IPS DF 19.7 (cell line): ENCODE measurements around the gene SNX27.
"Not testable (repeated sequence)": the region's sequence is repeated elsewhere in the genome, so short reads cannot be mapped to it uniquely, and the experiment has no call there.

ENCODE experiments used
- DNase-seq: peaks from one replicate; pipeline ENCODE4 v3.0.0-alpha.2; 2013; ENCODE audit warnings: low read depth, low spot score

SNX27 gene

DNA sequence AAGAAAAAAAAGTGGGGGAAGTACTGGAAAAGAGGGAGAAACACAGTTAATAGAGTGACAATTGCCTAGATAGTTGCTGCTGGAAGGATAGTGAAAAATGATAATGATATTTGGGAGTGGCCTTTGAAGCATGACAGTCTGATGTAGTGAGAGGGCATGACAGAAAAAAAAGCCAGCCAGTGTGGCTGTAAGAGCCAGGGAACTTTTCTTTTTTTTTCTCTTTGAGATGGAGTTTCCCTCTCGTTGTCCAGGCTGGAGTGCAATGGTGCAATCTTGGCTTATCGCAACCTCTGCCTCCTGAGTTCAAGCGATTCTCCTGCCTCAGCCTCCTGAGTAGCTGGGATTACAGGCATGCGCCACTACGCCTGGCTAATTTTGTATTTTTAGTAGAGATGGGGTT, 9.3 kb upstream of the SNX27 start:
- not testable (repeated sequence) for DNase-seq

DNA sequence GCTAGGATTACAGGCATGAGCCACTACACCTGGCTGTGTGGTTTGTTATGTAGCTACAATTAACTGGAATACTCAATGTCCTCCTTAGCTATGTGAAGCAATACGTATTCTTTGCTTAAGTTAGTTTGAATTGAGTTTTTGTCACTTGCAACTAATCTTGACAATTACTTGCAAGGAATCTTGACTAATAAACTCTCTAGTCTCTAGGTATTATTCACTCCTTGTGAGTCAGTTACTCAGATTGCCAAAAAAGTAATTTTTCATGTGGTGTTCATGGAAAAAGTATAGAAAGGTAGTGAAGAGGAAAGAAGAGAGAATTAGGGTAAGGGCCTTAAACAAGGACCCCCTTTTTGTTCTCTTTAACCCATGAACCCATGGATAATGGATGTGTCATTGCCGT, 7.6 kb upstream of the SNX27 start:
- no peak for DNase-seq

DNA sequence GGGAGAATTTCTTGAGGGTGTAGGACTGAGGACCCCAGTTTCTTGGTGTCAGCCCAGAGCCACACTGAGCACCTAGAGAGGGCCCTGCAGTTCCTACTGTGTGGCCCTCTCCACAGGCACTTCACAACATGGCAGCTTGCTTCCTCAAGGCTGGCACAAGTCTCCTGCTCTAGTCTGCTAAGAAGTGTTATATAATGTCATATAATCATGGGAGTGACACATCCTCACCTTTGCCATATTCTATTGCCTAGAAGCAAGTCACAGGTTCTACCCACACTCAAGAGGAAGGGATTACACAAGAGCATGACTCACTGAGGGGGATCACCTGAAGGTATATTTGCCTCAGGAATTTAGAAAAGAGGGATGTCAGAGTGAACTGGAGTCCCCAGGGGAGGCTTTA, 5.5 kb upstream of the SNX27 start:
- no peak for DNase-seq

DNA sequence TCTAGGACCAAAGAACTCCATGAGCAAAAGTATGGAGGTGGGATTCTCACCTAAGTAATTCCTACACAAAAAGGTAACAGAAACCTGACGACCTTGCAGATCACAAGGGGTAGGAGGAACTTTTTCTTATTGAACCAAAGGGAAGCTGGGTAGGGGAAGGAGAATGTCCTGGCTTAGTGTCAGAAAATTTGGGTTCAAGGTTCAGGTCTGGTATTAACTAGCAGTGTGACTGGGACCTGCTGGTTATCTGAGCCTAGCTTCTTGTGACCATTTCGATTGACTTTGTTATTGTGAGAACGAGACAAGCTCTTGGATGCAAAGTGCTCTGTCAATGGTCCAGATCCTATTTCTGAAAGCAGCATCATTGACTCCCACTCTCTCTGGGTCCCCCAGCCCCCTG, 5.0 kb upstream of the SNX27 start:
- DNase-seq = no peak

DNA sequence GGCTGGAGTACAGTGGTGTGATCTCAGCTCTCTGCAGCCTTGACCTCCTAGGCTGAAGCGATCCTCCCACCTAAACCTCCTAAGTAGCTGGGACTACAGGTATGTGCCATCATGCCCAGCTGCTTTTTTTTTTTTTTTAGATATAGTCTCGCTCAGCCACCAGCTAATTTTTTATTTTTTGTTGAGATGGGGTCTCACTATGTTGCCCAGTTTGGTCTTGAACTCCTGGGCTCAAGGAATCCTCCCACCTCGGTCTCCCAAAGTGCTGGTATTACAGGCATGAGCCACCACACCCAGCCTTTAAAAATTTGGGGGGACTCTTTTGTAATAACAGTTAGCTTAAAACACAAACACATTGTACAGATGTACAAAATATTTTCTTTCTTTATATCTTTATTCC, 1.7 kb upstream of the SNX27 start:
- no peak for DNase-seq

DNA sequence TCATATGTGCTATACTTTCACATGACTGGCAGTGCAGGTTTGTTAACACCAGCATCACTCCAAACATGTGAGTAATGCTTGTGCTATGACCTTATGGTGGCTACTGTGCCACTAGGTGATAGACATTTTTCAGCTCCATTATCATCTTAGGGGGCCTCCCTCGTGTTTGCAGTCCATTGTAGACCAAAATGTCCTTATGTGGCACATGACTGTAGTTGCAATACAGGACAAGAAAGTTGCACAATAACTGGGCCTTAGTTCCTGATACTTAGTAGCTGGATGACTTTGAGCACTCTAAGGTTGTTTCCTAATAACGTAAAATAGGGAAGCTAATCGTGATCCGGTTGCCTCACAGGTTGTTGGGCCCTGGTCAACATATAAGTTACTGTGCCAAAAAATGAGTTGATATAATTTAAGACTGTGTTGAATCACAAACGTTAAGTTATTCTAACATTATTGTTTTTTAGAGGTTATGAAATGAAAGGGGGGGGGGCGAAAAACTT, 511 bp upstream of the SNX27 start:
- no peak for DNase-seq

DNA sequence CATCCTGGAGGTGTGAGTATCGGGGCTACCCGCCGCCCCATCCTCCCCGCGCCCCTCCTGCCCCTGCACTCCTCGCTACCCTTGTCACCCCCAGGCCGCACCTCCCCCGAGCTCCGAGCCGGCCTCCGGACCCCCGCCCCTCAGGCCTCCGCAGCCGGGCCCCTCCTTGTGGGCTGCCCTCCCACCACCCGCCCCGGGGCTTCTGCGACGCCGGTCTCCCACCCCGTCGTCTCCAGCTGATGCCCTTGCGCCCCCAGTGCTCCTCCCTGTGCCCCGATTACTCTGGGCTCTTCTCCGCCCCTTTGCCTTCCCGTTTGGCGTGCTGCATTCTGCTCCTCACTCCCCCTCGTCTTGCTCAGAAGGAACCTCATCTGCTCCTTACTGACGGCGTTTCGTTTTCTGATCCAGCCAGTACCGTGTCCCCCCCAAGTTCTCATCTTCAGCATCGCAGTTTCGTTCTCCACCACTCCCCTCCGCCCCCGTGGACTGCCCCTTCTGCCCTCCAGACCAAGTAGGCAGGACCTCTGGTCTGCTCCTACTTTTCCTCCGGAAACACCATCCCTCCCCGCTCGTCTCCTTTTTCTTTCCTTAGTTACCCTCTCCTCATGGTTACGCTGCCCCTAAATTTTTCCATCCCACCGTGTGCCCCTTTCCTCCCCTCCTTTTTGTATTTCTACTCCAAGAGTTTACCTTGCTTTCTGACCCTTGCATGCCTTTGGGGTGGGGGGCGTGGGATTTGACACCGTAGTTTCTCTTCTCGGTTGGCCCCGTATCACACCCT, 841 bp downstream of the SNX27 start:
- DNase-seq = no peak

DNA sequence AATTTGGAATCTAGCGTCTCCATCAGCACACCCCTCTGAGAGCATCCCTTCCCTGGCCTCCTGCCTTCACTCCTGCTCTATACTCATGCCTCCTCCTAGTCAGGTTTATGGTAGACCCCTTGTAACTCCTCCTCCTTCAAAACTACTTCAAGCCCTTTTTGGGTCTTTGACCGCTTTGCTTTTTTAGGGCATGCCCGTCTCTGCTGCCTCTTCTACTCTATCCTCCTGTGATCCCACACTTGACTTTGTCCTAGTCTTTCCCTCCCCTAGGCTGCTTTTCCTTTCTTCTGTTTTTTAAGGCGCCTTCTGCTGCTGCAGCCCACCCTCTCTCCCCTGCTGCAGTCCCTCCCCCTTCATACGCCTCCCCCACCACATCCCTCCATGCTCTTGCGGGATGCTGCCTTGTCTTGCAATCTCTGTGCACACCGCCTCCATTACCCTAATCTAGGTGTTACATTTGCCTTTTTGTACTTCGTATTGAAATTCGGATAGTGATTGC, 1.5 kb downstream of the SNX27 start:
- no peak for DNase-seq

DNA sequence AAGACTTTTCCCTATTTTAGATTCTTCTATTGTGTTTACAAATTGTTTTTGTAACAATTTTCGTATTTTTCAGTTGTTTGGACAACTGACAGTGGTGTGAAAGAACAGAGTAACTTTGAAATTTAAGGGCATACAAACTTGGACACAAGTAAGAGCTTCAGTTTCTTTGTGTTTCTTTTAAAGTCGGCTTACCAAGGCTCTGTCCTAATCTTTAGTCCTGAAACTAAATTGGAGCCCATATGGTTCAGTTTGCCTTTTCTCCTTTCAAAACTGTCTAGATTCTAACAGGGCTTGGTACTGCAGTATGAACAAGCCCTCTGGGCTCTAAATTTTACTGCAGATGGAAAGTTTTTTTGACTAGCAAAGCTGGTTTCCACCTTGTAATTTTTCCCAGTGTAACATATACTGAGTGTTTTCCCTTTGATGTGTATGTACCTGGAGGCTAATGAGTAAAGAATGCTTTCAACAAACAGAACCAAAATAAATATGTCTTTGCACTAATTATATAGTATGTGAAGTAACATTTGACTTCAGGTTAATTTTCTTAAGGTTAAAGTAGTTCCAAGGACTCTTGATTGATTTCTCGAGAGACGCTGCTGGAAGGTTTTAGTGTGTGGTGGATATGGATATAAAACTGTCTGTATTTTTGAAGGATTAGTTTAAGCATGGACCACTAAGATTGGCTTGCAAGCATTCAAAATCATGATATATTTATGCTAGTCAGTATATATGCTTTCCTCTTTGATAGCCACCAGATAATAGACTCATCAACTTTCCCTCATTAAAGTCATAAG, 4.1 kb downstream of the SNX27 start:
- no peak for DNase-seq

DNA sequence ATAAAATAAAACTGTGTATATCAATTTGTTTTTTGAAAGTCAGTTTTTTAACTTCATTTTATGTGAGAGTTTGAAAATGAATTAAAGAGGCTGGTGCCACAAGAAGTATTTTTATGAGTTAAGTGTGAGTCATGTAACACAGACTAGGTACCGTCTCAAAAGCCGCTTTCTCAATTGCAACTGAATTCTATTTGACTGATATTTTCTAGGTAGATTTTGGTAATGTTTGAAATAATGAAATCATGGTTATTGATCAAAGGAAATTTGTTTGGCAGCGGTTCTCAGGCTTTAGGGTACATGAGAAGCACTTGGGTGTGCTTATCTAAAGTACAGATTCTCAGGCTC, 4.6 kb downstream of the SNX27 start:
- DNase-seq = no peak

DNA sequence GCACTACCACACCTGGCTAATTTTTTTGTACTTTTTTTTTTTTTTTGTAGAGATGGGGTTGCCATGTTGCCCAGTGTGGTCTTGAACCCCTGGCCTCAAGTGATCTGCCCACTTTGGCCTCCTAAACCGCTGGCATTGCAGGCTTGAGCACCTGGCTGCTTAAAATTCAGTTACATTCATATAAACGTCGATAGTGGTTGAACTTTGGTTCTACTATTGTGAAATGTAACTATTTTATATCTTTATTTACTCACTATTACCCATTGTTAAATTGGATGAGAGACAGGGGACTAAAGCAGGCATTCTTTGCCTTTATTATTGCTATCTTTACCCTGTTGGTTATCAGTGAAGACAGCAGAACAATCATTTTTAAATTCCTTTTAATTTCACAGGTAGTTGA, 6.2 kb downstream of the SNX27 start:
- DNase-seq = no peak

DNA sequence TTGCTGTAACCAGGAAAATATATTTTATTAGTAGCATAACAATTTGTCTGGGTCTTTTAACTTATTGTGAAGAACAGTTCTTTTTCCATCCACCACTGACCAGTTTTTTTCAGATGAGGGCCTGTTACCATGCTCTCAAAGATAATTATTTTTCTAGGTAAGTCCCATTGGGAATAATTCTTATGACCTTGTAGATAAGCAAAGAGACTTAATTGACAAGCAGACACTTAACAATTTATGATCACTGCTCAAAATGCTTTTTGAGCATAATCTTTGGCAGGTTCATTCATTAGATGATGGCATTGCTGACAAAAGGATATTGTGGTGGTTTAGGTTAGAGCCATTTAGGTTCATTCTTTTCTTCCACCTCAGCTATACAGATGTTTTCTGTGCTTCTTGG, 6.6 kb downstream of the SNX27 start:
- DNase-seq = no peak

DNA sequence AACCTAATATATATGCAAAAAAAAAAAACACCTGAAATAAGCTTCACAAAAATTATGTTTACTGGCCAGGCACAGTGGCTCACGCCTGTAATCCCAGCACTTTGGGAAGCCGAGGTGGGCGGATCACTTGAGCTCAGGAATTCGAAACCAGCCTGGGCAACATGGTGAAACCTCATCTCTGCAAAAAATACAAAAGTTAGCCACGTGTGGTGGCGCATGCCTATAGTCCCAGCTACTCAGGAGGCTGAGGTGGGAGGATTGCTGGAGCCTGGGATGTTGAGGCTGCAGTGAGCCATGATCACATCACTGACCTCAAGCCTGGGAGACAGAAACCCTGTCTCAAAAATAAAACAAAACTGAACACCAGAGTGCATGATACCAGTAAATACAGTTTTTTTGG, 7.1 kb downstream of the SNX27 start:
- DNase-seq = not testable (repeated sequence)

DNA sequence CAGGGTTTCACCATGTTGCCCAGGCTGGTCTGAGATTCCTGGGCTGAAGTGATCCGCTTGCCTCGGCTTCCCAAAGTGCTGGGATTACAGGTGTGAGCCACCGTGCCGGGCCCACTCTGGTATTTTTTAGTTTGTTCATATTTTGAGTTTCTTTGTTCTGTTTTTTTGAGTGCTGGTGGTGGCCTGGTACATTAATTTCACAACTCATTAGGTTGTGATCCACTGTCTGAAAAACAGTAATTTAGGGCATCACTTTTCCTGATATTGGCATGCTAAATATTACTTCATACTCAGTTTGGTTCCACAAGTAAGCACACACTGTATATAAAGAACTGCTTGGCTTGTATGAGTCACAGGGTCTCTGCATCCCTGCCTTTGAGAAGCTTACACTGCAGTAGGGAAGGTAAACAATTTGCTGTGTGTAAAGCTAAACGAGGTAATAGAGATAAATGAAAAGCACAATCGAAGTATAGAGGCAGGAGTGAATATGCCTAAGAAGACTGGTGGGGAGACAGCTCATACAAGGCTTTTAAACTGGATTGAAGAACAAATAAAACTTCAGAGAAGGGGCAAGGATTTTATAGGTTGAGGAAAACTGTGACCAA, 7.7 kb downstream of the SNX27 start:
- DNase-seq = no peak

DNA sequence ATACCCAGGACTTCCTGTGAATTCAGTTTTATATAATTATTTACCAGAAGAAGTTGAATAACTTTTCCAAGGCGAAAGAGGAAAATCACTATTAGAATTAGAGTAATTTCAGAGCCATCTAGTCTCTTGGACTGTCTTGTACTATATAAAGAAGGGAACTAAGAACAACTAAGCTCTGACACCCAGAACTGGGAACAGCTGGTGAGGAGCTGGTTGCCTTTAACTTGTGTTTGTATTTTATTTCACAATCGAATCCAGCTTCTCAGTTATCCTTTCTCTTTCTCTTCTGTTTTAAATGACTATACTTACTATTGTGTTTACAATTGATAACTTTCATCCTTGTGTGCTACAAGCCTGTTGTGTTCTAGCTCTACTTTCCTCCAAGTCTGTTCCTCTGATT, 8.4 kb downstream of the SNX27 start:
- no peak for DNase-seq

DNA sequence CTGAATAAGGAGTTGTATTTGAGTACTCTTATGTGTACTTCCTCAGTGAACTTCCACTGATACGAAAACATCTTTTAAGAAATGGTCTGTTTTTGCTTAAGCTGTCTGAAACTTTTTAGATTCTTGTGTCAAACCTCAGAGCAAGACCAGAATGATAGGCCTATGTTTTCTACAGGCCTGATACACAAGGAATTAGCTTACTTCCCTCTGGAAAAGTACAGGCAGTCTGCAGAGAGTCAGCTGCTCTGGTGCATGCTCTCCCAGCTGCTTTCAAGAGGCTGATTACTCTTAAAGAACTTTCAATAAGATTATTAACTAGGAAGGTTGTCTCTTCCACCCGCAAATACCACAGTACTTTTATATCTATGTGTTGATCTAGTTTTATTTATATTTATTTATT, 9.5 kb downstream of the SNX27 start:
- DNase-seq = no peak

DNA sequence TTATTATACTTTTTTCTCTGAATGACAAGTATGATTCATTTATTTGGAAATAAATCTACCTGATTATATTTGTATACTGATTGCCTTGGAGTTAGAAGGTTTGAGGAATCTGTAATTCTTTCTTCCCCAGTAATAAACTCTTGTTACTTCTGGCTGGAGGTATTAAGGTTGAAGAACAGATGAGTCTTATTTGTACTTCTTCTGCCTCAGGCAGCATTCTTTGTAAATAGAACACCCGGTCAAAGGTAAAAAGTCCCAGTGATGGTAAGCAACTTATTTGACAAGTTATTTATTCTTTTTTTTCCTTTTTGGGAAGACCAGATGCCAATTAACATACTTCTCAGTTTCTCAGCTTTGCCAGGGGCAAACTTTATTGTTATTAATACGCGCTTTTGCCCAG, 12.9 kb downstream of the SNX27 start:
- no peak for DNase-seq

DNA sequence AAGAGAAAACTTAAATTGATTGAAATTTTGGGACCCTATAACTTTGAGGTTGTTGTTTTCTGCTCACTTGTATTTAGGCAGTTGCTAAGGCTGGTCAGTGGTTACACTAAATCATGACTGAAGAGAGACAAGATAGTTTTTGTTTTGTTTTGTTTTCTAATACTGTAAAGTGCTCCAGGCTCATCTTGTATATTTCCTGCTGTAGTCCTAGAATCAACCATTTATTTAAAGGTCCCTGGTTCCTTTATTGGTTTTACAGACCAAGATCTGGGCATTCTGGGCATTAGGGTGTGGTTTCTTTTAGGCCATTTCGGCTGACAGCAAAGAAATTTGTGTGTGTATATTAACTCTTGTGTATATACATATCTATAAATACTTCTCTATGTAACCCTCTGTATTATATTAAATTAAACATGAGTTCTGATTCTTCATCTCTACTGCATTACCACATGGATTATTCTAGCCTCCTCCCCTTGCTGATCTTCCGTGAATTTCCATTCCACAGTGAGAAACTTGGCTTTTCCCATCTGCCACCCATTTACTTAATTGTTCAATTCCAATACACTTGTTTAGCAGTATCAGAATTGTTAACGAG, 15.0 kb downstream of the SNX27 start:
- DNase-seq = no peak

DNA sequence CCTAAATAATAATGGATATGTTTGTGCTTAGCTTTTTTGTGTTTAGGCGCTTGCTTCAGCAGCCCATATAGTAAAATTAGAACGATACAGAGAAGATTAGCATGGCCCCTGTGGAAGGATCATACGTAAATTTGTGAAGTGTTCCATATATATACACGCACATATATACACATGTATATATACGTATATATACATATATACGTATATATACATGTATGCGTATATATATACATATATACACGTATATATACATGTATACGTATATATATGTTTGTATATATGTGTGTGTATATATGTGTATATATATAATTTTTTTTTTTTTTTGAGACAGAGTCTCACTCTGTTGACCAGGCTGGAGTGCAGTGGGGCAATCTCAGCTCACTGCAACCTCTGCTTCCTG, 17.4 kb downstream of the SNX27 start:
- DNase-seq = no peak

DNA sequence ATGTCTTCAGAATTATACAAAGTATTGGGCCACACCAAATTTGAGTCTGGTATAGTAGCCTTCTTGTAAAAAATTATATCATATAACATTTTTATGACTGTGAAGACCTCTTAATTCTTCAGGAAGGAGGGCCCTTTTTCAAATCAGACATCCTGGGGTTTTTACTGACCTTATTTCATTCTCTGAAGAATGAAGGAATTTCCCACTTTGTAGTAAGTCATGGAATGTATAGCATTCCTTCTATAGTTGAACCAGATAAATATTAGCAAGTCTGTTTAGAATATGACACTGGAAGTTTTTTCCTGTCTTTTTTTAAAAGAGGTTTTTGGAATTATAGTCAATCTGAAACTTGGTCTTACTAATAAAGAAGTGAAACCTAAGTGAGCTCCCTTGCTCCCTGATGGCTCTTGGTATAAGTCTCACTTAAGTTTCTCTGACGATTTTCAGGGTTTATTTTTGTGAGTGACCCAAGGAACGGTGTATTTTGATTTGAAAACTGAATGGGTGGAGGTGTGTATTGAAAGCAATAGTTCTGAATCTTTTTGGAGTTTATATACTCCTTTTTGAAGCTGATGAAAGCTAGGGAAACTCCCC, 23.7 kb downstream of the SNX27 start:
- no peak for DNase-seq

DNA sequence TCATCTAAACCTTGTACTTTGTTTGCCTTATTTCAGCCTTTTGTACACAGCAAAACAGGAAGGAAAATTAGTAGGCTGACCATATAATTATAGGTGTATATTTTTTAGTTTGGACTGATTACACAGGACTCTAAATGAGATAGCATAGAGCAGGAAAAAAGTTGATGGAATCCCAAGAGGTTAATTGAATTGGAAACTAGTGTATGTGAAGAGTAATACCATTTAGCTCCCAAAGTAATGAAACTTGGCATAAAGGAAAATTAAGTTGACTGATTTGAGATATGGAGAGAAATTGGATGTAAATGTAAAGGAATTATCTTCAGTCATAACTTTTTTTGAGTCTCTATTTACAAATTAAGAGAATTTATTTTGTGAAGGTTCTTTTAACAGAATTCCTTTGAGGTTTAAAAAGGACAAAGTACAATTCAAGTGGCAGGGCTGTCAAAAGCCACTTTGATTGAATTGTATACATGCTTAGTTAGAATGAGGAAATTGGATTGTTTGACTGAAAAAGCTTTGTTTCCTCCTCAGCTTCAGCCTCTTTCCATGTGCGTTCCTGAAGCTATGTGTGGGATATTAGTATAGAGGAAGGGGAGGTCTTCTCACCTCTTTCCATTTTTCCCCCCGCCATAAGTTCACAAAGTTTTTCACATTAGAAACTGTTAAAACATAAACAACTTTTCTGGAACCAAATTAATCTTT, 26.4 kb downstream of the SNX27 start:
- DNase-seq = no peak
